ENCODE results near the gene TCF15. TPM values are rescaled to one million over a fixed set of nuclear protein-coding genes. Genes with fewer than 3 reads are reported as not detected.

Gene TCF15
- total RNA-seq, 1 donor from 2014 or later = not detected

- DNase-seq (ENCODE audit: low read depth) = no peak
These were observed 1.1 kb upstream of the TCF15 start for GRCh38 chr20:611047-611842.

GRCh38 chr20:609371-609964 is 641 bp downstream of the TCF15 start:
- DNase-seq (ENCODE audit: low read depth) = no peak

- DNase-seq (ENCODE audit: low read depth) = no peak
These were observed 1.1 kb downstream of the TCF15 start for GRCh38 chr20:608970-609369.

GRCh38 chr20:607476-607875 is 2.6 kb downstream of the TCF15 start:
- DNase-seq (ENCODE audit: low read depth) = no peak

- DNase-seq (ENCODE audit: low read depth) = no peak
These were observed 4.9 kb downstream of the TCF15 start for GRCh38 chr20:605237-605636.

- DNase-seq (ENCODE audit: low read depth) = no peak
These were observed 6.9 kb downstream of the TCF15 start for GRCh38 chr20:603116-603640.

- DNase-seq (ENCODE audit: low read depth) = no peak
These were observed 7.8 kb downstream of the TCF15 start for GRCh38 chr20:602111-602970.

GRCh38 chr20:600736-601135 is 9.4 kb downstream of the TCF15 start:
- DNase-seq (ENCODE audit: low read depth) = no peak

GRCh38 chr20:600141-600540 is 10.0 kb downstream of the TCF15 start:
- DNase-seq (ENCODE audit: low read depth) = no peak

GRCh38 chr20:598133-598850 is 11.8 kb downstream of the TCF15 start:
- no peak for DNase-seq (ENCODE audit: low read depth)

GRCh38 chr20:597560-597959 is 12.5 kb downstream of the TCF15 start:
- DNase-seq (ENCODE audit: low read depth) = no peak

GRCh38 chr20:595330-596308 is 14.5 kb downstream of the TCF15 start:
- no peak for DNase-seq (ENCODE audit: low read depth)

GRCh38 chr20:592506-592905 is 17.6 kb downstream of the TCF15 start:
- DNase-seq (ENCODE audit: low read depth) = no peak

GRCh38 chr20:591941-592340 is 18.2 kb downstream of the TCF15 start:
- DNase-seq (ENCODE audit: low read depth) = no peak

- no peak for DNase-seq (ENCODE audit: low read depth)
These were observed 21.0 kb downstream of the TCF15 start for GRCh38 chr20:588932-589672.

- no peak for DNase-seq (ENCODE audit: low read depth)
These were observed 21.6 kb downstream of the TCF15 start for GRCh38 chr20:588476-588875.

- no peak for DNase-seq (ENCODE audit: low read depth)
These were observed 25.2 kb downstream of the TCF15 start for GRCh38 chr20:584971-585301.

- peak; percentile 6 for DNase-seq (ENCODE audit: low read depth)
These were observed 25.7 kb downstream of the TCF15 start for GRCh38 chr20:584161-584970.

- no peak for DNase-seq (ENCODE audit: low read depth)
These were observed 27.9 kb downstream of the TCF15 start for GRCh38 chr20:582204-582603.
